Effector CD8-positive, alpha-beta T cell (primary cell): Measurements from ENCODE around the gene TMEM234.
A peak's percentile ranks its signal among the peaks of the same experiment; 100 is the strongest.

Experiments used
- DNase-seq: peaks from one replicate; lab custom pipeline; 2025; lab: John Stamatoyannopoulos, UW

TMEM234 gene

DNA sequence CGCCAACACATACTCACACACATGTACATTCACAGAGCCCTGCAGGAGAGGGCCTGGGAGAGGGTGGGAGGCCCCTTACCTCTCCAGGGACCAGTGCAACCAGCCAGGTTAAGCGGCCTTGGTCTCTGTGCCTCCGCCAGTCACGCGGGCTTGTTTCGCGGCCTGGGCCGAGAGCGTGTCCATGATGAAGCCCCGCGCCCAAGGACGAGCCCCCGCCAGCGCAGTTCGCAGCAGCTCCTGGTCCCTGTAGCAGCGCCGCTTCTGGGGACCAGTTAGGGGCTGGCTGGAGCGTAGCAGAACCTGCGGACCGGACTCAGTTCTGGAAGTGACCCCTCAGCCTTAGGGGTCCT is 17.6 kb upstream of the TMEM234 start:
- no peak for DNase-seq

DNA sequence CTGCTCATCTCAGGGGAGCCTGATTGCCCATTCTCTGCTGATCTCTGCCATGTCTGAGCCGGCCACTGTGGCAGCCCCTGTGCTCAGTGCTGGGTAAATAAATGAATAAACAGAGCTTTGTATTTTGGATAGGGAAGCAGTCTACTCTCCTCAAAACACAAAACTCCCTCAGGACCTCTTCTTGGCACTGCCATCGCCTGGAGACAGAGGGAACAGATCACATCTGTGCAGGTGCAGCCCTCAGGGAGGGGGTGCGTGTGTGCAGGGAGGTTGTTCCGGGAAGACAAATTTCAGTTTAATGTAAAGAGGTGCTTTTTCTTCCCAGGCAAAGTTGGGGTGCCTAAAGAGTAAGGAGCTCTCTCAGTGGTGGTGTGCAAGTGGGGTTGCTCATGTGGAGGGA is 17.2 kb upstream of the TMEM234 start:
- no peak for DNase-seq

DNA sequence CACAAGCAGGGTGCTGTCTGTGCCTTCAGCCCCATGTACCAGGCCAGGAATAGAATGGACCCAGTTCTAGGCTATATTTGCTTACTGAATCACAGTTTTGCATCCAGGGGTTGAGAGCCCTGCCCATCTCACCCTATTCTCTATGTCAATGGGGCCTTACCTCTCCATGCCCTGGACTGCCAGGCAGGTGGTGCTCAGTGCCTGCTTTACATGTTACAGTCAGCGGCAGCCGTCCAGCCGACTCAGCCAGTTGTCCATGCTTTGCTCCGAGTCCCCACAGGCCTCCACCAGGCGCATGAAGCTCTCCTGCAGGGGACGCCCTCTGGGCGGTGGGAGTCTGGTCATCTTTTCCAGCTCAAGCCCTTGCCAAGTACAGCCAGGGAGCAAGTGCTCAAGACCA is 12.6 kb upstream of the TMEM234 start:
- DNase-seq: no peak

DNA sequence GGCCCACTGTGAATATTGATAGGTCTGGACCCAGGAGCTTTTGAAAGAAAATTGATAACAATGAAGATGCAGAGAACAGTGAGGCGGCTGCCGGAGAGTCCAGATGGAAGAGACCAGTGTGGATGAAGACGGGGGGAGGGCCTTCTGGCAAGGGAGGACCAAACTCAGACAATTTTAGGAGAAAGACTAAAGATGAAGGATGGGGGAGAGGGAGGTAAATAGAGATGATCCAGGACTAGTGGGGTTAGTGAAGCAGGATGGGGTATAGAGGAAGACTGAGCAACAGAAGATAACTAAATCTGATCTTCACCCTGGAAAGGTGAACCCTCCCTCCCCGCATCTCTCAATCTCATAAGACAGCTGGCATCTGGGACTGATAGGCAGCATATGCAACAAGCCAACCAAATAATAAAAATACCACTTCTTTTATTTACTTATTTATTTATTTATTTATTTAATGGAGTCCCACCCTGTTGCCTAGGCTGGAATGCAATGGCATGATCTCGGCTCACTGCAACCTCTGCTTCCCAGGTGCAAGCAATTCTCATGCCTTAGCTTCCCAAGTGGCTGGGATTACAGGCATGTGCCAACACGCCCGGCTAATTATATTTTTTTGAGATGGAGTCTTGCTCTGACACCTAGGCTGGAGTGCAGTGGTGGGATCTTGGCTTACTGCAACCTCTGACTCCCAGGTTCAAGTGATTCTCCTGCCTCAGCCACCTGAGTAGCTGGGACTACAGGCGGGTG is 10.6 kb upstream of the TMEM234 start:
- DNase-seq: no peak

GRCh38 chr1:32231843-32232432 is 9.8 kb upstream of the TMEM234 start:
- no peak for DNase-seq

DNA sequence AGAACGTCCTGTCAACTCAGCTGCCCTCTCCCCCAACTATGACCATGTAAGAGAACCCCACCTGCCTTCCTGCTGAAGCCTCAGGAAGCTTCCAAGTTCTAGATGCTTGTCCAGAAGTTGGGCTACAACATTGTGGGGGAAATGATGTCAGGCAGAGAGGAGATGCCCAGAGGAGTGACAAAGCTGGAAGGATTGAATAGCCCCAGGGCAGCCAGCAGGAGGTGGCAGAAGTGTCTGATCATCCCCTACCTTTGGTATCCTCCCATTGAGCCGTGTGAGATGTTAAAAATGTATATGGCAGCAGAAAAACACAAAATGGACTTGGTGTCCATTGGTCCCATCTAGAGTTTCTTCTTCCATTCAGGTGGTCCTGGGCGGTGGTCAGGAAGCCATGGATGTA is 6.6 kb upstream of the TMEM234 start:
- no peak for DNase-seq

DNA sequence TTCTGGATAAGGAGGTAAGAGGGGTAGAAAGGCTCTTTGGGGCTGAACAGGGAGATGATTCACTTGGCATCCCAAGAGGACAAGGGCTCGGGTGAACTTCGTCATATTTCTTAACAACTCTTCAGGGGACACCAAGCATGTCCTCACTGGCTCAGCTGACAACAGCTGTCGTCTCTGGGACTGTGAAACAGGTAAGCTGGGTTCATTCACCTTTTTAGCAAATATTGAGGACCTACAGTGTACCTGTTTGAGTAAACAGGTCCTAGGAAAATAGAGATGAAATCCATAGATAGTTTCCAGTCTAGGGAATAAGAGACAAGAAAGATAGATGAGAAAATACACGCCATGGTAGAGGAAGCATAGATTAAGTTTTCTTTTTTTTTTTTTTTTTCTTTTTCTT is 2.1 kb upstream of the TMEM234 start:
- DNase-seq: no peak

DNA sequence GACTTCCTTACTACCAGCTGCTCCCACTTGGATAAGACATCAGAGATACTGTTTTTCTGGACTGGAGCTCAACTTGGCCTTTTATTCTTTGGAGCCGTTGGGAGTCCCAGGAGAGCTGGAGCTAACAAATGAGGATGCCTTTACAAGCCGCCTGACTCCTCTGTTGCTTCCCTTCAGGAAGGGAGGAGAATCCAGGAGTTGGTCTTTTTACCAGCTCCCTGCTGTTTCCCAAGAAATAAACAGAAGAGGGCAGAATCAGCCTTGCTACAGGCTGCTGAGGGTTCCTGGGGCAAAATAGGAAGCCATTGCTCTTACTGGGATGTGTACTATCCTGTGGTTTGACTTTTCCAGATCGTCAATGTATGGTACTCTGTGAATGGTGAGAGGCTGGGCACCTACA is 1.5 kb upstream of the TMEM234 start:
- DNase-seq: no peak

GRCh38 chr1:32221581-32221979 is 573 bp downstream of the TMEM234 start:
- DNase-seq: no peak

DNA sequence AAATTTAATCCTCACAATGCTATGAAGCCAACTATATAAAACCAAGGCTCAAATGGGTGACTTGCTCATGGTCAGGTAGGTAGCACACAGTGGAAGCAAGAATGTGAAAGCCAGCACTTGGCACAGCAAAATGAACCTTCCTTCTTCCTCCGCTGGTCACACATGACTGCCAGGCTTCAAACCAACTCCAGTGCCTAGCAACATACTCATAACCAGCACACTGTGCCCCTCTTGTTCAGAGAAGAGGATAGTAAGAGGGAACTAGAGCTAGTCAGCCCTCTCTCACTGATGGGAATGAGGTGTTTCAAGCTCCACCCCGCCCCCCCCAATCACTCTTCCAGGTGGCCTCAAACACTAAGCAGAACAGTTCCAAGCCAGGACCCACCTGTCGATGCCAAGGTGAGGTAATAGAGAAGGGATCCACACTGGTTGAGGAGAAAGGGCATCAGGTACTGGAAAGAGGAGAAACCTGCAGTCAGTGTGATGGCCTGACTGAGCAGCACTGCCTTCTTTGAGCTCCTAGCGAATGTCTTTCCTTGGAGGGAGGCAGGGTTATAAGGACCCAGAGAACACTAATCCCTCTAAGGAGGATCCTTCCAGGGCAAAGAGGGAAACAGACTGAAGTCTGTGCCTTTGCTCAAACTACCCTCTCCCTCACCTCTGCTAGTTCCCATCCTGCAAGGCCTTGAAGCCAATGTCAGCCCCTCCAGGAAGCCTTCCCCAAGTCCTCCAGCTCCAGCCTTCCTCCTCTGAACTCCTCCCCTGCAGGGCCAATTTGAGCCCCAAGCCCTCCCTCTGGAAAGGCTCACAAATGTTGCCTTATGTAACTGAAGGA is 1.2 kb downstream of the TMEM234 start:
- no peak for DNase-seq

- no peak for DNase-seq
These were observed 3.1 kb downstream of the TMEM234 start for GRCh38 chr1:32219022-32219421.

DNA sequence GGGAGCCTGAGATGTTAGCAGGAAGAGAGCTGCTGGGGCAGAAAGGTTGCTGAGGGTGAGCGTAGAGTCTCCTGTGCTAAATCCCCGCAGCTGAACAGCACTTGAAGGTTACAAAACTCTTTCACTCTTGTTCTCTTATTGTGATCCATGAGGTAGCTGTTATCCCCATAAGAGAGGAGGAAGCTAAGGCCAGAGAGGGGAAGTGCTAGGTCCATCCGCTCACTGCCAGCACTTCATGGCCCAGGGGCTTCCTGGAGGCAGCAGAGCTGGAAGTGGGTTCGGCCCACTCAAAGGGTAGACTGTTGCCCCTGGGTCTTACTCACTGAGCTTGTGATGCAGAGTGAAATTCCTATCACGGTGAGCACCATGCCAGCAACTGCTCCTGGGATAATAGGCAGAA is 5.6 kb downstream of the TMEM234 start:
- DNase-seq: no peak

DNA sequence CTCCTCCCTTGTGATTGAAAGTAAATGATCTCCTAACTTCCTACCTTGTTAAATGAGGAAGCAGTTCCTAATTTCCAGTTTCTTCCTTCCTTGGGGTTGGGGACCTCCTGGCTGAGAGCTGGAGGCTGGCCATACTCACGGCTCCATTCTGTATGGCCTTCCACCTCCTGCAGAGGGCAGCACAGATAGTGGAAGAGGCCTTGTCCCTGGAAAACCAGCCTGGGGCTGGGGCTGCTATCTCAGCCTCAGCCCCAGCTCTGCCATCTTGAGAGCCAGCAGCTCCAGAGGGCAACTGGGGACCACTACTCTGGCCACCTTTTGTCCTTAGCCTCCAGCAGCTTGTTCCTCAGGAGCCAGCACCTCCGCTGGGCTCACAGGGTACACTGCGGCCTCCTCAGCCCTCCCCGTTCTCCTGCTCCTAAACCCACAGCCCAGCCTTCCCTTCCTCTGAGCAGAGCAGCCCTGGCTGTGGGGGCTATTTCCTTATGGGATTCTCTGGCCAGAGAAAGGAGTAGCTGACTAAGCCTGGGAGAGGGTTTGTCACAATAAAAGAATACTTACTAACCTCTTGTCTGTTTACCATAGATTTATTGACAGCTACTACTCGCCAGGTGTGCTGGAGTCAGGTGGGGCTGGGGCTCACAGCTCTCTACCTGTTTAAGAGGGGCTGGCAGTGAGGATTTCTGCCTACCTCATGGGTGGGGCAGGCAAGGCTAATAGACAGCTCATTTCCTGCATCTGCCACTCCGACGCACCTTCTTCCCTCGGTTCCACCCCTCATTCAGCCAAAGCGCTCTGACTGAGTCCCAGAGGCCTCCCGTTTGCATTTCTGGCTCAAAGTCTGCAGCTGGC is 6.3 kb downstream of the TMEM234 start:
- DNase-seq: peak; percentile 31

GRCh38 chr1:32208891-32209328 is 13.2 kb downstream of the TMEM234 start, which contains the start of gene DCDC2B:
Gene DCDC2B, plus strand, starts transcription at chr1:32209089. Its CDS starts 5 bp downstream, at chr1:32209094.
- DNase-seq: no peak

DNA sequence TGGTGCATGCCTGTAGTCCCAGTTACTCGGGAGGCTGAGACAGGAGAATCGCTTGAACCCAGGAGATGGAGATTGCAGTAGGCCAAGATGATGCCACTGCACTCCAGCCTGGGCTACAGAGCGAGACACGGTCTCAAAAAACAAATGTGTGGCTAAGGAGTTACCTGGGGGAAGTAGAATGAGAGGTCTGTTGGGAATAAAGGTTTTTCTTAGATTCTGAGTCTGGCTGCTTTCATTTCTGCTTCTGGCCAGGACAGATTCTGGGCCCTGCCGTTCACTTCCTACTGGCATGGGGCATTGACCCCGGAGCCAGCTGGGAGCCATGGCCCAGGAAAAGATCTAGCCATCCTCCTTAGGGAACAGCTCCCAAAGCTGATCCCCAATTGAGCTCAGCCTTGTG is 13.7 kb downstream of the TMEM234 start:
- DNase-seq: no peak

DNA sequence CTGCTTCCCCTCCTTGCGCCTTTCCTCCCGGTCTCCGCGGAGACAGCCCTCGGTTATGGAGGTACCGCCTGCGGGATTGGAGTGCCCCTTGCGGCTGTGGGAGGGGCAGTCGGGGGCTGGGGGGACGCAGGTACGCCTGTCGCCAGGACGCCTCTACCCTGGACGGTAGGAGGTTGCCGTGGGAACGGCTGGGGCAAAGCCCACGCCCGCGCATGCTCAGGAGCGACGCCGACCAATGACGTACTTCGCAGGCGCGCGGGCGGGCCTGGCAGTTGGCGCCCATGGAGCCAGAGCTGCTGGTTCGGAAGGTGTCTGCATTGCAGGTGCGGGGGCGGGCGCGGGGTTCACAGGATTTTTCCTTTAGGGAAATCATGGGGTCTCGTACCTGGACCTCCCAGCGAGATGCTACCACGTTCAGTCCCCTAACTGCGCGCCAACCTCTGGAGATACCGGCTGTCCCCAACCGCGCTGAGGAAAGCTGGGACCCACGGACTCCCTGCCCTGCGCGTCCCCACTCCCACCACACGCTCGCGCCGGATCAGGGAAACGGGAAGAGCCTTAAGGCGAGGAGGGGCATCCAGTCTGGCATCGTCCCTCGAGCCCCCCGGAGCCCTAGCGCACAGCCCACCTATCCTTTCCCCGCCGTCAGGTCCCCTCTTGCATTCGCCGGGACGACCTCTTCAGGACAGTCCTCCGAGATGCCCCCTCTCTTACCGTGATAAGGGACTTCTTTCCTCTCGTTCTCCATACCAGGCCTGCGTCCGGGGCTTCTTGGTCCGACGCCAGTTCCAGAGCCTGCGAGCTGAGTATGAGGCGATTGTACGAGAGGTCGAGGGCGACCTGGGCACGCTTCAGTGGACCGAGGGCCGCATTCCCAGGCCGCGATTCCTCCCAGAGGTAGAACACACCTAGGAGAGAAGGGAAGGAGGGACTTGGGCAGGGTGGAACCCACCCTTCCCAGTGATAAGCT is 16.5 kb downstream of the TMEM234 start, which contains the start of gene IQCC:
Gene IQCC, plus strand, starts transcription at position 271 of the 970 bp plus-strand sequence. Its CDS starts 11 bp downstream, at position 282.
- DNase-seq: peak; percentile 81

- DNase-seq: no peak
These were observed 17.2 kb downstream of the TMEM234 start for GRCh38 chr1:32204943-32205361.

DNA sequence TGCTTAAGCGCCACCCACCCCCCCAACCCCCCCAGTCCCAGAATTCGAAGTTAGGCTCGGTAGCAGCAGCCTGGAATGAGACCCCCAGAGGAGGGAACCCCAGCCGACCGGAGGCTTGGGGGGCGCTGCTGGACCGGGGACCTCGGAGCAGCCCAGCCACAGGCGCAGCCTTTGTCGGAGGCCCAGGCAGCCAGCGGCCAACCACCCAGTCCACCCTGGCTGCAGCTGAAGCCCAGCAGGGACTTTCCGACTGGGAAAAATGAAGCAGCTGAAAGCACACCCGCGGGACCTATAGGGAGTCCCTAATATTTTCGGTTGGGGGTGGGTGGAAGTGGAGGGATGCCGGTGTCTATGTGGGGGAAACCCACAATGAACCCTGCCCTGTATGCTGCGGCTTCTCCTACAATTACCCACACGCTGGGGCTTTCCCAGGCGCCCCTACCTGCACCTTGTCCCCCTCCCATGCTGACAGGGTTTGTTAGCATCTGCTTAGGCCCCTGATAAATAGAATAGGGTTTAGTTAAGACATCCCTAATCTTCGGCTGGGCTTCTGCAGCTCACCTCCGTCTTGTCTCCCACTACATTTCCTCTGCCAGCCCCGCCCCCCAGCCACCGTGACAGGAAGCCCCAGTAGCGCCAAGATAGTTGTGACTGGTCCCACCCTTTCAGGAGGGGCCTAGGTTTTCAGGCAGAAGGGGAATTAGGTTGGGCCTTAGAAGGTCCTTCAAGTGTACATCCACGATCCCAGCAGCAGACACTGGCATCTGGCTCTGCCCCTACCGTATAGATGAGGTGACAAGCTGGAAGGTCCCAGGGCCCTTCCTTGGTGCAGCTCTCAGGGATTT is 20.9 kb downstream of the TMEM234 start:
- DNase-seq: peak; percentile 71

- peak; percentile 51 for DNase-seq
These were observed 21.7 kb downstream of the TMEM234 start, which contains the start of gene CCDC28B for GRCh38 chr1:32200226-32201010. Gene CCDC28B, plus strand, starts transcription at chr1:32200595. Its CDS starts 1,341 bp downstream, at chr1:32201936.
